Pancreas (tissue), 10 donors: ENCODE data around the gene TSPAN9. TPM values are rescaled to one million over a fixed set of nuclear protein-coding genes. Genes with fewer than 3 reads are reported as not detected.

Experiments
- ATAC-seq, 4 donors: fragments of 200-7000 bp; cut with Tn5 transposase; one replicate each; pipeline versions ENCODE4 v1.8.0 to v1.9.1; 2020; ENCODE audit warnings: mild to moderate bottlenecking in 4 of 4, moderate library complexity in 4 of 4
- DNase-seq, 6 donors: peaks; one replicate each; pipeline ENCODE4 v3.0.0-alpha.2; 2020
- FAIRE-seq: peaks from 2 replicates; lab custom pipeline; 2012; peaks lifted over from hg19 to GRCh38; lab: Jason Lieb, UNC
- H3K27ac ChIP-seq, 4 donors: fragments of 200-600 bp; sonication (generic); 1 replicate in 3 of 4; 2 replicates in 1 of 4; pipeline versions ENCODE4 v1.5.0 to v1.8.0; 2020
- H3K27me3 ChIP-seq, 4 donors: fragments of 200-600 bp; one replicate each; pipeline ENCODE4 v1.8.0; 2021
- H3K36me3 ChIP-seq, 3 donors: fragments of 200-600 bp; sonication (generic) in 1 of 3; one replicate each; pipeline versions ENCODE4 v1.5.0 to v1.8.0; 2020 to 2021
- H3K4me1 ChIP-seq, 3 donors: fragments of 200-600 bp; one replicate each; pipeline ENCODE4 v1.8.0; 2021
- H3K4me3 ChIP-seq, 4 donors: fragments of 200-600 bp; sonication (generic) in 2 of 4; one replicate each; pipeline versions ENCODE4 v1.5.0 to v1.8.0; 2020 to 2021
- H3K9me3 ChIP-seq, 4 donors: fragments of 200-600 bp; one replicate each; pipeline ENCODE4 v1.8.0; 2021
- WGBS, 2 donors: extraction: QIAGEN DNeasy Blood & Tissue Kit; methylation state at CpG; one replicate each; pipeline ENCODE4 v1.1.7; 2013; 5-methylcytosine and 5-hydroxymethylcytosine counted together
- intact Hi-C, 3 donors: fragments of 100-400 bp; cut with DNase I; formaldehyde crosslinking; loops; one replicate each; pipeline versions ENCODE4 v1.11.1 to v1.14.2; 2022
- polyA plus RNA-seq, 2 donors: library from polyadenylated mRNA; stranded (reverse); fragments of 200-250 nt; gene quantifications; one replicate each; pipeline ENCODE4 v1.2.3, GENCODE V29; 2013
- total RNA-seq, 6 donors: library from RNA; stranded (reverse); fragmentation: NEBNext Ultra II Directional in 4 of 6; extraction: Animal tissue kit (Norgen Biotek cat#: 25700) in 4 of 6; gene quantifications; one replicate each; pipeline versions ENCODE4 v1.2.1 to v1.2.4, GENCODE V29; 2021 to 2023
- TF ChIP-seq, protein P1 (sequence below), 4 donors: fragments of 200-600 bp; sonication (generic) in 3 of 4; IDR thresholded peaks; one replicate each; pipeline versions ENCODE4 v1.5.0 to v1.8.0; 2021; ENCODE audit warnings: antibody characterized with exemption in 4 of 4
- donor health status: healthy with polysubstance abuse.
- donor health status: DM: no; HTN: no; CAD: no; lungs with moderate emphysema.
- donor health status: DM: no; HTN: no; CAD: no.
- donor health status: control.
- donor health status: control.
- donor health status: Bipolar disorder and iron deficiency.
- donor health status: DM: yes; HTN: yes; CAD: no.
- donor health status: DM: no; HTN: no; CAD: no.
- donor health status: DM: no; HTN: no; CAD: no.
- donor health status: DM: yes; HTN: yes; CAD: no.

The TSPAN9 gene
- total and polyA plus RNA-seq, 8 donors = 7.8 to 19.5 (median 13.0) TPM

DNA sequence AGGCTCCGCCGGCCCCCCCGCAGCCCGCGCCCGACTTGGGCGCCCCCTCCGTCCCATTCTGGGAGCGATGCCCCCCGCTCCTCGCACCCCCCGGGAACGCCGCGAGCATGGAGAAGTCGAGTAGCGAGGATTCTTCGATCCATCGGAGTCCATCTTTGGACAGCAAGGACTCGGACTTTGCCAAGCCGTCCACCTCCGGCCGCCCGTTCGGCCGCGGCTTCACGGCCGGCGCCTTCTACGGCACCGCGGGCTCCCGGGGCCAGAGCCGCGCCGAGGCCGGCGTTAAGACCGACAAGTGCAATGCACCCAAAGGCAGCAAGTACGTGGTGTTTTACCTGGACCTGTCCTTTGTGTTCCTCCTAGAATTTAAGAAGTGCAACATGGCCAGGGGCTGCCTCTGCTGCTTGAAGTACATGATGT, 123.6 kb downstream of the TSPAN9 start:
- FAIRE-seq (no peak), ATAC-seq (no peak), DNase-seq (peak in 1 of 6 donors; percentile 49)
- intact Hi-C loops = loop anchor here in 1 of 3 donors (10.0 kb wide), 1 partner anchor 126 kb away; the partner anchor contains the start of gene TSPAN9
- Histone ChIP-seq H3K36me3 (no peaks in the 10 kb centered on the region), H3K9me3 (no peaks in the 10 kb centered on the region), H3K4me1 (peaks cover 5 to 9% (median 5%) of the 10 kb centered on the region in 3 donors), H3K27me3 (no peaks in the 10 kb centered on the region), H3K4me3 (peak overlapping the region in 3 of 4 donors; percentile 19 to 49 (median 37)), H3K27ac (no peak overlapping the region)
- WGBS, 2 donors = 38 to 40% methylated on average over 33 to 41 of the region's 41 CpGs
- TF ChIP-seq, protein P1, sequence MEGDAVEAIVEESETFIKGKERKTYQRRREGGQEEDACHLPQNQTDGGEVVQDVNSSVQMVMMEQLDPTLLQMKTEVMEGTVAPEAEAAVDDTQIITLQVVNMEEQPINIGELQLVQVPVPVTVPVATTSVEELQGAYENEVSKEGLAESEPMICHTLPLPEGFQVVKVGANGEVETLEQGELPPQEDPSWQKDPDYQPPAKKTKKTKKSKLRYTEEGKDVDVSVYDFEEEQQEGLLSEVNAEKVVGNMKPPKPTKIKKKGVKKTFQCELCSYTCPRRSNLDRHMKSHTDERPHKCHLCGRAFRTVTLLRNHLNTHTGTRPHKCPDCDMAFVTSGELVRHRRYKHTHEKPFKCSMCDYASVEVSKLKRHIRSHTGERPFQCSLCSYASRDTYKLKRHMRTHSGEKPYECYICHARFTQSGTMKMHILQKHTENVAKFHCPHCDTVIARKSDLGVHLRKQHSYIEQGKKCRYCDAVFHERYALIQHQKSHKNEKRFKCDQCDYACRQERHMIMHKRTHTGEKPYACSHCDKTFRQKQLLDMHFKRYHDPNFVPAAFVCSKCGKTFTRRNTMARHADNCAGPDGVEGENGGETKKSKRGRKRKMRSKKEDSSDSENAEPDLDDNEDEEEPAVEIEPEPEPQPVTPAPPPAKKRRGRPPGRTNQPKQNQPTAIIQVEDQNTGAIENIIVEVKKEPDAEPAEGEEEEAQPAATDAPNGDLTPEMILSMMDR (IDR thresholded peaks at IDR 0.05) = no peak

DNA sequence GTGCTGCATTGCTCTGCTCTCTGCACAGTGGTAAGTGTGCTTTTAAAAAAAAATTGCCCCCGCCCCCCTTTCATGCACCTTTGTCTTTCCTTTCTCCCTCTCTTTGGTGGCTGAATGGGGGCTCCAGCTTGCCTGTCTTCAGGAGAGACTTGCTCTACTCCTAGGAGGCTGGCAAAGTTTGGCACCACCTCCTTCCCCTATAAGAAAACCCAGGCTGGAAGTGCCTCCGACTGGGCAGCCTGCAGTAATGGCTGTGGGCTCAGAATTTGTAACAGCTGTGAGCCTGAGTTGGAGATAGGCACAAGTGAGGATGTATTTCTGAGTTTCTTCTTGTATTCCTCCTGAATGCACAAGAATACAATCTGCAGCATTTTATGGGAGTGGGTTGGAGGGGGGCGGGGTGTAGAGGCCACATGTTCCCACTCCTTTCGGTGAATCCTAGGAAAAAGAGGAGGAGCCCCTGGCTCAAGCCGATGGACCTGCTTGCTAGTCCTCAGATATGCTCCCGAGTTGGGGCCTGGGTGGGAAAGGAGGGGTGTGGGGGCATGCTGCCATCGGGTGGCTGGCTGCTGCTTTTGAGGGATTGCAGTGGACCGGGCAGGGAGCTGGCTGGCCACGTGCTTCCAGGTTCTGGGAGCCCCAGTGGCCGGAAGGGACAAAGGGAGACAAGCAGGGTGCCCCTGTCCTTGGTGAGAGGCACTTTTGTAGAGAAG, 124.3 kb downstream of the TSPAN9 start:
- Histone ChIP-seq H3K27me3 (no peaks in the 10 kb centered on the region), H3K27ac (no peak overlapping the region), H3K36me3 (no peaks in the 10 kb centered on the region), H3K4me1 (peaks cover 5 to 15% (median 12%) of the 10 kb centered on the region in 3 donors), H3K4me3 (peak overlapping the region in 2 of 4 donors; percentile 37 to 49), H3K9me3 (no peaks in the 10 kb centered on the region)
- intact Hi-C loops = loop anchor here in 1 of 3 donors (10.0 kb wide), 1 partner anchor 127 kb away; the partner anchor contains the start of gene TSPAN9
- FAIRE-seq (no peak), DNase-seq (peak in 1 of 6 donors; percentile 55), ATAC-seq (no peak)
- TF ChIP-seq, protein P1 (IDR thresholded peaks at IDR 0.05) = no peak
- WGBS, 2 donors = 84 to 88% methylated on average over 10 of the region's 10 CpGs

DNA sequence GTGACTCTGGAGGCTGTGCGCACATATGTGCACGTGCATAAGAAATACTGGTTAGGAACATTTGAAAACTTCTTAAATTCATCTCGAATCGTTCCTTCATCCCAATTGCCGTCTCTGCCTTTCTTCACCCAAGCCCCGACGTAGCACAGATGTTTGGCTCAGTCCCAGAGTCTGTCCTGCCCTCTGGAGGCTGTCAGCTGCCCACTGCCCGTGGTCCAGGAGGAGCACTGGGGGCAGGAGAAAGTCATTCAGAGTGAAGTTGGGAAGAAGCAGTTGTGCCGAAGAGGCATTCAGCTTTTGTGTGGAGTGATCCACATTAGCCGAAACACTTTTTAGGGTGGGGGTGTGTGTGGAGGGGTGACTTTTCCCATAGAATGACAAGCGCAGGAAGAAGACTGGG, 124.9 kb downstream of the TSPAN9 start:
- FAIRE-seq (no peak), DNase-seq (no peak), ATAC-seq (no peak)
- H3K4me1 ChIP-seq = peaks cover 5 to 17% (median 12%) of the 10 kb centered on the region in 3 donors
- H3K4me3 ChIP-seq = no peak overlapping the region
- no peaks in the 10 kb centered on the region for H3K36me3 ChIP-seq
- 78 to 86% methylated on average over 11 of the region's 11 CpGs for WGBS, 2 donors
- H3K9me3 ChIP-seq = no peaks in the 10 kb centered on the region
- TF ChIP-seq, protein P1 (IDR thresholded peaks at IDR 0.05) = no peak
- no peaks in the 10 kb centered on the region for H3K27me3 ChIP-seq
- intact Hi-C loops = loop anchor here in 1 of 3 donors (10.0 kb wide), 1 partner anchor 127 kb away; the partner anchor contains the start of gene TSPAN9
- H3K27ac ChIP-seq = no peak overlapping the region

DNA sequence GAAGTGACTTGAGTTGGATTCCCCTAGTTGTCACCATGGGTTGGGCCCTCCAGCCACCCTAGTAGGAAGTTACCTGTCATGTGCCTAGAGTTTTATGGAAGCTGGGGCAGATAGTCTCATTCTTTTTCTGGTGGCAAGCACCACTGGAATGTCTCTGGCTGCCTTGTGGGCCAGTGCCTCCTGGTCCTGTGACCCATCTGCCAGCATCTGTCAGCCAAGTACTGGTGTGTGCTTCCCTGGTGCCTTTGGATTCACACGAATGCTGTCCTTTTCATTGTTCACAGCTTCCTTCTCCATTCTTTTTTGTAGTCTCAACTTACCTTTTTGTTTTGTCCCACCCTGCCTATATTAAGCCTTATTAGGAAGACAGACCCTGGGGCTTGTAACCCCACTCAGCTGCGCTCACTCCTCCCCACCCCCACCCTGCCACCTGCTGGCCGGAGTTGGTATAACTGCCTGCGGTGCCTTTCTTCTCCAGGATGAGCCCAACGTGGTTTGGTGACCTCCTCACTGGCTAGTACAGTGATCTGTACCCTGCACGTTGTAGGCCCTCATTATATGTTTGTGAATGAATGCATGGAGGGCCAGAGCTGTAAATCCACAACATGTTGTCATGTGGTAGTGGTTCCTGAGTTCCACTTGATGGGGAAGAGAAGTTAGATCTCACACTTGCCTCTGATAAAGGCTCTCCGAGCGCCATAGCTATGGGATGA, 125.7 kb downstream of the TSPAN9 start:
- Histone ChIP-seq H3K36me3 (no peaks in the 10 kb centered on the region), H3K27ac (no peak overlapping the region), H3K4me3 (no peak overlapping the region), H3K4me1 (peaks cover 5 to 17% (median 12%) of the 10 kb centered on the region in 3 donors), H3K27me3 (no peaks in the 10 kb centered on the region), H3K9me3 (no peaks in the 10 kb centered on the region)
- peak in 4 of 6 donors; percentile 56 to 90 (median 62) for DNase-seq
- ATAC-seq = peak in 3 of 4 donors; percentile 38 to 51 (median 46)
- TF ChIP-seq, protein P1 (IDR thresholded peaks at IDR 0.05) = peak; percentile 57 to 90 (median 86)
- no peak for FAIRE-seq
- intact Hi-C loops = loop anchor here in 1 of 3 donors (10.0 kb wide), 1 partner anchor 128 kb away; the partner anchor contains the start of gene TSPAN9
- 34% methylated on average over 8 of the region's 8 CpGs for WGBS, 2 donors
